GM18498 (cell line): ENCODE measurements around the gene NANOG.
"Not testable (repeated sequence)": the region's sequence is repeated elsewhere in the genome, so short reads cannot be mapped to it uniquely, and the experiment has no call there.

Experiments
- ATAC-seq: cut with Tn5 transposase; IDR thresholded peaks from one replicate; pipeline ENCODE4 v1.9.1; 2021; ENCODE audit warnings: mild to moderate bottlenecking, moderate library complexity; ENCODE audit not compliant: unreplicated experiment

NANOG gene

GRCh38 chr12:7798750-7799308, 9.6 kb downstream of the NANOG start:
- not testable (repeated sequence) for ATAC-seq

- no peak for ATAC-seq
Measured at GRCh38 chr12:7801460-7801859, 12.3 kb downstream of the NANOG start.

DNA sequence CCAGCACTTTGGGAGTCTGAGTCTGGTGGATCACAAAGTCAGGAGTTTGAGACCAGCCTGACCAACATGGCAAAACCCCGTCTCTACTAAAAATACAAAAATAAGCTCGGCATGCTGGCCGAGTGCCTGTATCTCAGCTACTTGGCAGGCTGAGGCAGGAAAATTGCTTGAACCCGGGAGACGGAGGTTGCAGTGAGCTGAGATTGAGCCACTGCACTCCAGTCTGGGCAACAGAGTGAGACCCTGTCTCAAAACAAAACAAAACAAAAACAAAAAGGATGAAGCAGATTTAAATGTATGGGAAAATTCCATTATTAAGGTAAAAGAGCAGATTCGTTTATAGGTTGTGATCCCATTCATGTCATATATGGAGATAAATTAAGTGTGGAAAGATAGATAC, 17.1 kb downstream of the NANOG start:
- ATAC-seq, result not testable (repeated sequence)

GRCh38 chr12:7806863-7807487, 17.8 kb downstream of the NANOG start:
- ATAC-seq, result no peak

DNA sequence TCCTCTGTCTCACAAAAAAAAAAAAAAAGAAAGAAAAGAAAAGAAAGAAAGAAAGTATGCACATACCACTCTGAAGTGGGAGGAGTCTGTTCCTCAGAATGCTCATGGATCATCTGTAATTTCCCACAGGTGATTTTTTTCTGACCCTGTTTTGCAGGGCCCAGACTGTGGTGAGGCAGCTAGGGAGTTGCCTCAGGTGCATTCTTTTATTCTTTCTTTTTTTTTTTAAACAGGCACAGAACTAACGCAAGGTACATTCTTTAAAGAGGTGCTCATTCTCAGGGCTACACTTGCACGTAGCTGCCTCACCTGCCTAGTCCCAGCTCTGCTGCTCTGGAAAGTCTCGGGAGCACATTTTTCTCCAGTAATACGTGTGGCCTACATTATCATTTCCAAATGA, 36.6 kb downstream of the NANOG start:
- ATAC-seq, result not testable (repeated sequence)

DNA sequence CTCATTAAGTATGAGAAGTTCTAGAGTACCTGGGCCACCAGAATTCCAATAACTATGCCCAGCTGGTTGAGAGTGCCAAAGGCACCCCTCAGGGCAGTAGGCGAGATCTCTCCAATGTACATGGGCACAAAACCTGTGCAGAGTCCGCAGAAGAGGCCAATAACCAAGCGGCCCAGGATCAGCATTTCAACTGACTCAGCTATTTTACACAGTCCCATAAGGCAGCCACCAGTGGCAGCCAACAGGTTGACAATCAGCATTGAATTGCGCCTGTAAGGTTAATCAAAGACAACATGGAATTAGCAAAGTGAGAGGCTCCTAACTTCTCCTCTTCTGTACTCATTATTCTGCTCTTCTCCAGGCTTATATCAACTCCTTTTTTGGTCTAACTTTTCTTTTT, 40.5 kb downstream of the NANOG start:
- not testable (repeated sequence) for ATAC-seq

DNA sequence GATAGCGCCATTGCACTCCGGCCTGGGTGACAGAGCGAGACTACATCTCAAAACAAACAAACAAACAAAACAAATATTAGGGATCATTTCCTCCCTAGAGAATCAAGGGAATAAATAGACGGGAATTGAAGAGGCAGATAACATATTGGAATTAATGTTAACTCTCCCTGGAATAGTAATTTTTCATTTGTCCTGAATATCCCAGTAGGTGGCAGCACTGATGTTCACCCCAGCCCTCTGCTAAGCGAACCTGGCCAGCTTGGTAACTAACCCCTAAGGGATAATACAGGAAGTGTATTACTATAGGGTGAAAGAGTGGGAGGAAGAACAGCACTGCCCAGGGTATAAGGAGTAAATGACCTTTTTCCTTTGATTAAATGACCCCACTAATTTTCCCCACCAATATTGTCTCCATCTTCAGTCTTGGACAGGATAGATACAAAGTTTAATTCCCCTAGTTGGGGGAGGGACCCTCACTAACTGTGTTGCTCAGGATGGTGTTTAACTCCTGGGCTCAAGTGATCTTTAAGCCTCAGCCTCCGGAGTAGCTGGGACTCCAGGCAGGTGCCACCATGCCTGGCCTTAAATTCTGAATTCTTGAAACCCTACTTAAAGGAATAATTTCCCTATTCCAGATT, 43.0 kb downstream of the NANOG start:
- no peak for ATAC-seq

- ATAC-seq, result not testable (repeated sequence)
Measured at GRCh38 chr12:7833201-7833600, 44.0 kb downstream of the NANOG start.

- ATAC-seq, result no peak
Measured at GRCh38 chr12:7833831-7834230, 44.6 kb downstream of the NANOG start.

DNA sequence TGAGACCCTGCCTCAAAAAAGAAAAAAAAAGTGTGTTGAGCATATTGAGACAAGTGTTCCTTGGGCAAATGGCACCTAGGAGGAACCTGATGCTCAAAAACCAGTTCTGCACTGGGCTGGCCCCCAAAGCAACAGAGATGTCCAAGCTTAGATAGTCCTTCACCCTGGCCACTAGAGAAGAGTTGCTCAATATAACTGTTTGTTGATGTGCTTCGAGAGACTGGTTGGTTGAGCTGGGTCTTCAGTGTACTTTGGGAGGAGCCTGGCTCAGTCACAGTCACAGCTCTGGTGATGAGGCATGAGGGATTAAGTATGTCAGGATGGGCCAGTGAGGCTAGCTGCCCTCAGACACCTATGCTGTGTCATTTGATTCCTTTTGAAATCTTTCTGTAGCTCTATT, 45.5 kb downstream of the NANOG start:
- no peak for ATAC-seq

DNA sequence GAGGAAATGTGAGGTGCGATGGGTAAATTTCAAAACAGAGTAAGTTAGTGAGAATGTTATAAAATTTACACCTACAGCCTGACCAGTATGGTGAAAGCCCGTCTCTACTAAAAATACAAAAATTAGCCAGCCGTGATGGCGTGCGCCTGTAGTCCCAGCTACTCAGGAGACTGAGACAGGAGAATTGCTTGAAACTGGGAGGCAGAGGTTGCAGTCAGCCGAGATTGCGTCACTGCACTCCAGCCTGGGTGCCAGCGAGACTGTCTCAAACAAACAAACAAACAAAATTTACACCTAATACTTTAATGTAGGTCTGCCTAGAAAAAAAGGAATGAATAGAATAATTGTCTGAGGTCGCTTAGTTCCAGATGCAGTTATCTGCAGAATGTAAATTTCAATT, 45.9 kb downstream of the NANOG start:
- ATAC-seq, result no peak

DNA sequence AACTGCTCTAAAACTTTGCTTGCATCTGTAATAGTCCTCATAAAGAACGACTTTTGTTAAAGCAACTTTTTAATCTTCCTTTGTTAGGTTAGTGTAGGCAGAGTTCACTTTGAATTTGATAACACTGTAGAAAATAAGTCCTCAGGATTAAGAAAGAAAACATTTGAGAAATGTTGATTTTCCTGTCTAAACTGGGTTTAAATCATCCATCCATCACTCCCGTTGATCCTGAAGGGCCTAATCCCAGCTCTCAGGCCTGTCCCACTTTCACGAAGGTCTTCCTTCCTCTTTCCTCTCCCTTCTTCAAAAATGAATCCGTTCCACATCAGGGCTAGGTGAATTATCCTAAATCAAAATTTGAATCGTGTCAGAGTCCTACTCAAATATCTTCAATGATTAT, 46.6 kb downstream of the NANOG start:
- ATAC-seq, result no peak

DNA sequence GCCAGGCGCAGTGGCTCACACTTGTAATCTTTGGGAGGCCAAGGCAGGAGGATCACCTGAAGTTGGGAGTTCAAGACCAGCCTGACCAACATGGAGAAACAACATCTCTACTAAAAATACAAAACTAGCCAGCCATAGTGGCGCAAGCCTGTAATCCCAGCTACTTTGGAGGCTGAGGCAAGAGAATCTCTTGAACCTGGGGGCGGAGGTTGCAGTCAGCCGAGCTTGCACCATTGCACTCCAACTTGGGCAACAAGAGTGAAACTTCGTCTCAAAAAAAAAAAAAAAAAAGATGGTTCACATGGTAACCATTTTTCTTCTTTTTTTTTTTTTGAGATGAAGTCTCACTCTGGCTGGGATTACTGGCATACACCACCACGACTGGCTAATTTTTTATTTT, 48.2 kb downstream of the NANOG start:
- no peak for ATAC-seq

DNA sequence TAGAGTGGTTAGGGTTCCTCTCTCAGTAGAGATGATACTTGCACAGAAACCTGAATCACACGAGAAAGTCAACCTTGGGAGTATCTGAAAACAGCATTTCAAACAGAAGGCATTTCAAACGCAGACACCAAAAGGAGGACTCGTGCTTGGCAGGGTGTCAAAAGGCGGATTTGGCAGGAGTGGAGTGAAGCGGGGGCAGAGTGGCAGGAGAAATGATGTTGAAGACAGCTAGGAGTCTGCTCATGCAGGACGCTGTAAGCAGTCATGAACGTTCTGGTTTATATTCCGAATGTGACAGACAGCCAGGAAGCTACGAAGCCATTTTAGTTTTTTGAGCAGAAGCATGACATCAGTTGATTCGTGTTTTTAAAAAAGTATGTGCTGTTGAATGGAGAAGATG, 50.0 kb downstream of the NANOG start:
- not testable (repeated sequence) for ATAC-seq

DNA sequence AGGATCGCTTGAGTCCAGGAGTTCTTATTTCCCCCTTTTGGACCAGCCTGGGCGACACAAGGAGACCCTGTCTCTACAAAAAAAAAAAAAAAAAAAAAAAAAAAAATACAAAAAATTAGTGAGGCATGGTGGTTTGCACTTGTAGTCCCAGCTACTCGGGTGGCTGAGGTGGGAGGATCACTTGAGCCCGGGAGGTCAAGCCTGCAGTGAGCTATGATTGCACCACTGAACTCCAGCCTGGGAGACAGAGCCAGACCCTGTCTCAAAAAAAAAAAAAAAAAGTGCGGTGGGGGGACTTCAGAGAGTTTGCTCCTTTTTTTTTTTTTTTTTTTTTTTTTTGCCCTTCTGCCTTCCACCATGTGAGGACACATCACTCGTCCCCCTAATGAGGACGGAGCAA, 50.6 kb downstream of the NANOG start:
- ATAC-seq, result not testable (repeated sequence)

GRCh38 chr12:7842444-7842843, 53.2 kb downstream of the NANOG start:
- not testable (repeated sequence) for ATAC-seq

- ATAC-seq, result not testable (repeated sequence)
Measured at GRCh38 chr12:7843149-7843548, 53.9 kb downstream of the NANOG start.

GRCh38 chr12:7843583-7843982, 54.4 kb downstream of the NANOG start:
- not testable (repeated sequence) for ATAC-seq

DNA sequence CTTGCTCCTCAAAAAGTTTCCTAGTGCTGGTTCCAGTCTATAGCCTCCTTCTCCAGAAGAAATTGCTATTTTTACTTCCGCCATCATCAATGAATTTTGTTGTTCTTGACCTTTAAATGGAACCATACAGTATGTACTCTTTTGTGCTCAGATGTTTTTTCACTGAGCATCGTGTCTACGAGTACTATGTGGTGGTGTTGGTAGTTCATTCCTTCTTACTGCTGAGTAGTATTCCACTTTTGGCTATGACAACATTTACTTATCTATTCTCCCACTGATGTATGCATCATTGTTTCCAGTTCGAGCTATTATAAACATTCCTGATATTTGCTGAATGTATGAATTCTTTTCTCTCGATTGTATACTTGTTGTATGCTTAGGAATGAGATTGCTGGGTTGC, 54.9 kb downstream of the NANOG start:
- ATAC-seq, result no peak

GRCh38 chr12:7847226-7848097, 58.3 kb downstream of the NANOG start:
- ATAC-seq, result not testable (repeated sequence)

DNA sequence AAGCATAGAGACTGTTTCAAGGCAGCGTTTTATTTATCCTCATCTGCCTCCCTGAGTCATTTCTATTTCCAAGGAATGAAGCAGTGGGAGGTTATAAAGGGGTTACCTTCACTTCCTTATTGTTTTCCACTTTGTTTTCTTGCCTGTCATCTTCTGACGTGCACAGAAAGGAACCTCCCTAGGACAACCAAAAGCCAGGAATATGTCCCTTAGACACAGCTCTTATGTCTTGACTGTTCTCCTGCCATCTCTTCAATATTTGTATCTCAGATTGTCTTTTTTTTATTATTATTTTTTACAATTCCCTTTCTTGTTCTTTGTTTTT, 58.9 kb downstream of the NANOG start:
- ATAC-seq, result not testable (repeated sequence)
